ENCODE results near the gene HNRNPUL1.

DNA sequence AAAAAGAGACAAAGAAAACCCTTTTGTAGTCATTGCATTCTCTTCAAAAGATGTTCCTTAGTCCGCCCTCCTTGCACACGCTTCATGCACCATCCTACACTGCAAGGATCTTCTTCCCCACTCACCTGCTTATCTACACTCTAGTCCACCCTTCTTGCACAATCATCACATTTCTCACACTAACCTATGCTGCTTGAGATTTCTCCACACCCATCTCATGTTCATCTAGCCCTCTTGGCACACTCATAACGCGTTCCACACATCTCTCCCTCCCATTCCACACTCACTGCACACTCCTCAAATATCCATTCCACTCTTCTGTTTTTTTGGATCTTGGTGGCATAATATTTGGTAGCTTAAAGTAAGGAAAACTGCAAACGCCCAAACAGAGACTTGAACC lies 22.3 kb upstream of the HNRNPUL1 start:
- TF ChIP-seq, protein P1, sequence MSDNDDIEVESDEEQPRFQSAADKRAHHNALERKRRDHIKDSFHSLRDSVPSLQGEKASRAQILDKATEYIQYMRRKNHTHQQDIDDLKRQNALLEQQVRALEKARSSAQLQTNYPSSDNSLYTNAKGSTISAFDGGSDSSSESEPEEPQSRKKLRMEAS (IDR thresholded peaks at IDR 0.05) = no peak
- TF ChIP-seq NFIC (IDR thresholded peaks at IDR 0.05) (no peak), RAD21 (IDR thresholded peaks at IDR 0.05; ENCODE audit: low read depth) (no peak), EGR1 (IDR thresholded peaks at IDR 0.05) (no peak)
